Measurements from ENCODE around the gene OSBPL9.
A peak's percentile ranks its signal among the peaks of the same experiment; 100 is the strongest.
"Not testable (repeated sequence)": the region's sequence is repeated elsewhere in the genome, so short reads cannot be mapped to it uniquely, and the experiment has no call there.

Gene OSBPL9

GRCh38 chr1:51607681-51608095 lies 9.2 kb upstream of the OSBPL9 start:
- DNase-seq, result no peak

DNA sequence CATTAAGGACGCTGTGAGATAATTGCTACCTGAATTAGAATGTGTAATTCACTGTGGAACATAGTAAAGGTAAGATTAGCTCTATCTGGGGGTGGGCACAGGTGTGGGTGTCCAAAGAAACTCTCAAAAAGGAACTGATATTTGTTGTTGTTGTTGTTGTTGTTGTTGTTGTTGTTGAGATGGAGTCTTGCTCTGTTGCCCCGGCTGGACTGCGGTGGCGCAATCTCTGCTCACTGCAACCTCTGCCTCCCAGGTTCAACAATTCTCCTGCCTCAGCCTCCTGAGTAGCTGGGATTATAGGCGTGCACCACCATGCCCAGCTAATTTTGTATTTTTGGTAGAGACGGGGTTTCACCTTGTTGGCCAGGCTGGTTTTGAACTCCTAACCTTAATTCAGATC lies 6.8 kb upstream of the OSBPL9 start:
- not testable (repeated sequence) for DNase-seq

DNA sequence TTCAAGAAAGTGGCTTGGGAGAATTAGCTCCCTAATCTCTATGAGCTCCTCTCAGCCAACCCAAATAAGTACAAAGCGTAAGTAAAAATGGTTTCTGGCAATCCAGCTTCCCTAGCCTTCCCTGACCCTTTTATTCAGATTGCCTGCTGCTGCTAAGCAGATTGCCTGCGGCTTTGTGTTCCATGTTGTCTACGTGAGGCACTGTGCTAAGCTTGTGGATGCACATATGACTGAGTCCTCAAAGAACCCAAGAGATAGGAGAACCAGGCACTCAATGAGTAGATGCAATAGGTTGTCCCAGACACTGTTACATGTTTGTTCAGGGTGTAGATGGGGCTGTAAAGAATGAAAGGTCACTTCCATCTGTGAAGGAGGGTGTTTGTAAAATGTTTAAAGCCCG lies 6.3 kb upstream of the OSBPL9 start:
- DNase-seq, result no peak

GRCh38 chr1:51612447-51612961 lies 4.4 kb upstream of the OSBPL9 start:
- no peak for DNase-seq

GRCh38 chr1:51615780-51616291 lies 1.1 kb upstream of the OSBPL9 start:
- DNase-seq, result no peak

GRCh38 chr1:51616490-51616889 lies 402 bp upstream of the OSBPL9 start:
- no peak for DNase-seq

DNA sequence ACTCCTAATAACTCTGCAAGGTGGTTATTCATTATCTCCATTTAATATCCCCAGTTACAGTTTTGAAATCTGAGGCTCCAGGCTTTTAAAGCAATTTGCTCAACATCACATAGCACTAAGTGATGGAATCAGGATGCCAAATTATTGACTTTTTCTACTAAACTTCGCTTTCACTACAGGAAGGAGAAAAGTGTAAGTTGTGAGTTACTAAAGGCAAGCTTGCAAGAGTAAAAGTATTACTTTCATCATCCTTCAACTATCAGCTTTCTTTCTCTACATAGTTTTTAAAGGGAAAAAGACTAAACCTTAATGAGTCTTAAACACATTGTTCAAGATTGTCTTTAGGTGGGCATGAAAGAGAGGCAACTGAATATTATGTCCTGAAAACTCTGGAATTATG lies 1.8 kb downstream of the OSBPL9 start:
- no peak for DNase-seq

- DNase-seq, result no peak
These were observed 3.6 kb downstream of the OSBPL9 start for GRCh38 chr1:51620470-51620869.

- no peak for DNase-seq
These were observed 4.3 kb downstream of the OSBPL9 start for GRCh38 chr1:51621161-51621560.

DNA sequence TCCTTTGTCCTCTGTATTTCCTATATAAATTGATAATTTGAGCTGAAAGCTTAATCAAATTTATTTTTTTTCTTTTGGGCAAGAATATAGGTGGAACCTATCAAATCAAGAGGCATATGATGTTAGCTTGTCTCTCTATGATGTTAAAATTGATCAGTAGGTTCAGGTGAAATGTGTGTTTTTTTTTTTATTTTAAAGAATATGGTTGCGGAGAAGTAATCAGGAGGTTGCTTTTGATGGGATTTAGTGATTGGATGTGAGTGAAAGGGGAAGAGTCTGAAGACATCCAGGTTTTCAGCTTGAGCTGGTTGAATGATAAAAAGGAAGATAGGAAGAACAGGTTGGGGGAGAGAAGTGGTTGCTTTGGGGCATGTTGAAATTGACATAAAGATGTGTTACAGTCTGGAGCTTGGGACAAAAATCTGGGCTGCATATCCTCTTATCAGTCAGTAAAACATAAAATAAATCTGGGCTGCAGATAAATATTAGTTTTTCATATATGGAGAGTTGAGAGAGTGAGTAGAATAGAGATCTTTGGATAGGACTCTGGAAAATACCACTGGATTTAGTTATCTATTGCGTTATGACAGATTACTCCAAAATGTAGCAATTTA lies 5.1 kb downstream of the OSBPL9 start:
- no peak for DNase-seq

GRCh38 chr1:51622455-51622913 lies 5.6 kb downstream of the OSBPL9 start:
- DNase-seq, result peak; percentile 9

- DNase-seq, result no peak
These were observed 6.1 kb downstream of the OSBPL9 start for GRCh38 chr1:51623025-51623424.

DNA sequence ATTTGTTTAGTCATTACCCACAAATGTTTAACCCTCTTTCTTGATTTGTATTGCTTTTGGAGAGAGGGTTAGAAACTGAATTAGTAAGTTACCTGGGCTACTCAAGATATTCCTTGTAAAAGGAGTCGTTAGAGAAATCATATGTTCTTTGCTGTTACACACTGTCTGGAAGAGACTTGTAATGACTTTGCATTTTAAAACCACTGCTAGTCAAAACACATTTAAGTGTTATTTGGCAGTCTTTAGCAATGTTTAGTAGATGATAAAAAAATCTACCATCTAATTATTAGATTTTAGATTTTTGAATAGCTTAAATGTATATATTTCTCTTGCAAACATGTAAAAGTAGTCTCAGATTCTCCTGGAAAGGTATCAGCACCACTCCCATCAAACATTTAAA lies 6.6 kb downstream of the OSBPL9 start:
- no peak for DNase-seq

DNA sequence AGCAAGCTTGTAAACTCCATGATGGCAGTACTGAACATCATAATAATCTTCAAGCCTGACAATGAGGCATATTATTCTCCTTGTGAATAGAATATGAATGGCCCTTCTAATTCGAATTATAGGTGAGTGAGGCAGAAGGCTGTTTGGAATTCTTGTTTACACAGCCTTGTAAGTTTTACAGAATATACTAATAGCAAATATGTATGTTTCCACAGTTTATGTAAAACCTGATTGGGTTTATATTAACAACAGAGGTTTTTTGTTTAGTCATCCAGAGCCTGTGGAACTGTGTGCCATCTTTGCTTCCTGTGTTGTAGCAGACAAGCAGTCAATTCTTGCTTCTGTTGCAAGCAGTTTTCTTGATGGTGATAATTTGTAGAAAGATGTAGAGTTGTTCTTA lies 8.0 kb downstream of the OSBPL9 start:
- DNase-seq, result no peak

DNA sequence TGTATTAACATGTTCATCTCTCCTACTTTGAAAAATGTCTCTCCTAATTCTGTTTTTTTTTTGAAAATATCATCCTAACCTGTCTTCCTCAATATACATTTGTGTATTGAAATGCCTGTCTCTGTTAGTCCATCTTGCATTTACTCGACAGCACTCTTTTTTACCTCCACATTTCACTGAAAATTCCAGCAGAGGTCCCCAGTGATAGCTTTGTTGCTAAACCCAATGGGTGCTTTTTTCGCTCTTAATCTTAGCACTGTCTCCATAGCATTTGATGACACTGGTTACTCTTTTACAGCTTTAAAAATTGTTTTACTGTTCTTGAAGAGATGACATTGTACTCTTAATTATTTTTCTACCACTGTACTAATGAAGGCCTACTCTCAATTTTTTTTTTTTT lies 10.8 kb downstream of the OSBPL9 start:
- no peak for DNase-seq

- DNase-seq, result no peak
These were observed 12.1 kb downstream of the OSBPL9 start for GRCh38 chr1:51628715-51629590.

- DNase-seq, result no peak
These were observed 13.0 kb downstream of the OSBPL9 start for GRCh38 chr1:51629918-51630317.

- DNase-seq, result no peak
These were observed 13.5 kb downstream of the OSBPL9 start for GRCh38 chr1:51630393-51630792.

DNA sequence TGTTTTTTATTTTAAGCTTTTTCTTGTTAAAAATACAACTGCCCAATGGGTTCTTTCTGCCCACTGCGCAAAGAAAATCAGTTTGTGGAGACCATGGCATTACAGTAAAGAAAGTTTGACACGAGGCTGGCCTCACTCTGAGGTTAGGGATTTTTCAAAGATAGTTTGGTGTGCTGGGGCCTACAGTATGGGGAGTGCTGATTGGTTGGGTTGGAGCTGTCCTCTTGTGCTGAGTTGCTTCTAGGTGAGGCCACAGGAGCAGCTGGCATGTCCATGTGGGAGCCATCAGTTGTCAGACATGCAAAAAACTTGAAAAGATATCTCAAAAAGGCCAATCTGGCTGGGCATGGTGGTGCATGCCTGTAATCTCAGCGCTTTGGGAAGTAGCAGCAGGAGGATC lies 14.0 kb downstream of the OSBPL9 start:
- DNase-seq, result no peak

GRCh38 chr1:51631747-51632146 lies 14.9 kb downstream of the OSBPL9 start:
- DNase-seq, result no peak

DNA sequence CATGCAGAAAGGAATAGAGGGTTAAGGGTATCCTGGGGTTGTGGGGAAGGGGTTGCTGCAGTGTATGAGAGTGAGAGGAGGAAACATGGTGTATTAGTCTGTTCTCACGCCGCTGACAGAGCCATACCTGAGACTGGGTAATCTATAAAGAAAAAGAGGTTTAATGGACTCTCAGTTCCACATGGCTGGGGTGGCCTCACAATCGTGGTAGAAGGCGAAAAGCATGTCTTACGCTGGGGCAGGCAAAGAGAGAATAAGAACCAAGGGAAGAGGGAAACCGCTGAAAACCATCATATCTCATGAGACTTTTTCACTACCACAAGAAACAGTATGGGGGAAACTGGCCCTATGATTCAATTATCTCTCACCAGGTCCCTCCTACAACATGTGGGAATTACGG lies 17.7 kb downstream of the OSBPL9 start:
- DNase-seq, result no peak

GRCh38 chr1:51635615-51636014 lies 18.7 kb downstream of the OSBPL9 start:
- DNase-seq, result no peak

DNA sequence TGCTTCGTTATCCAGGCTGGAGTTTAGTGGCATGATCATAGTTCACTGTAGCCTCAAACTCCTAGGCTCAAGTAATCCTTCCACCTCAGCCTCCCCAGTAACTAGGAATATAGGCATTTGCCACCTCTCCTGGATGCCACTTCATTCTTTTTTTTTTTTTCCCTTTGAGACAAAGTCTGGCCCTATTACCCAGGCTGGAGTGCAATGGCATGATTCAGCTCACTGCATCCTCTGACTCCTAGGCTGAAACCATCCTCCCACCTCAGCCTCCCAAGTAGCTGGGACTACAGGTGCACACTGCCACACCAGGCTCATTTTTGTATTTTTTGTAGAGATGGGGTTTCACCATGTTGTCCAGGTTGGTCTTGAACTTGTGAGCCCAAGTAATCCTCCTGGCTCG lies 19.3 kb downstream of the OSBPL9 start:
- no peak for DNase-seq

Measured in NCI-H1092 (cell line).